ENCODE data around the gene CHIA.

DNA sequence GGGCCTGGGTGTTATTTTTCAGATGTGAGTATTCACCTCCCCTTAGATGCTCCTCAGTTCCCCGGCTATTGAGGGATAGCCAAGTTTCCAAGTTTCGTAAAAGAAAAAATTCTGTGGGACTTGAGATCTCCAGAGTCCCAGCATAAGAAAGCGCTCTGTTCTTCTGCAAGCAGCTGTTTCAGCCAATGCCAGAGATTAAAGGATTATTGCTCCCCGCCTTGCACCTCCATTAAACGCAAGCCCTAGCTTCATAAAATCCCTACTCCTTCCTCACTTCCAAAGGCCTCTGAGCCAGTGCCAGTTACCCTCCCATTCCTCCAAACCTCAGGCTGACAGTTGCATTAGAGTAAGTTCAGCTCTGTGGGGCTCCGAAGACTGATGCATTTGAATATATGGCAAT lies 56.4 kb downstream of the CHIA start:
- TF ChIP-seq, protein P1, sequence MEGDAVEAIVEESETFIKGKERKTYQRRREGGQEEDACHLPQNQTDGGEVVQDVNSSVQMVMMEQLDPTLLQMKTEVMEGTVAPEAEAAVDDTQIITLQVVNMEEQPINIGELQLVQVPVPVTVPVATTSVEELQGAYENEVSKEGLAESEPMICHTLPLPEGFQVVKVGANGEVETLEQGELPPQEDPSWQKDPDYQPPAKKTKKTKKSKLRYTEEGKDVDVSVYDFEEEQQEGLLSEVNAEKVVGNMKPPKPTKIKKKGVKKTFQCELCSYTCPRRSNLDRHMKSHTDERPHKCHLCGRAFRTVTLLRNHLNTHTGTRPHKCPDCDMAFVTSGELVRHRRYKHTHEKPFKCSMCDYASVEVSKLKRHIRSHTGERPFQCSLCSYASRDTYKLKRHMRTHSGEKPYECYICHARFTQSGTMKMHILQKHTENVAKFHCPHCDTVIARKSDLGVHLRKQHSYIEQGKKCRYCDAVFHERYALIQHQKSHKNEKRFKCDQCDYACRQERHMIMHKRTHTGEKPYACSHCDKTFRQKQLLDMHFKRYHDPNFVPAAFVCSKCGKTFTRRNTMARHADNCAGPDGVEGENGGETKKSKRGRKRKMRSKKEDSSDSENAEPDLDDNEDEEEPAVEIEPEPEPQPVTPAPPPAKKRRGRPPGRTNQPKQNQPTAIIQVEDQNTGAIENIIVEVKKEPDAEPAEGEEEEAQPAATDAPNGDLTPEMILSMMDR (IDR thresholded peaks at IDR 0.05) = no peak
- TF ChIP-seq POLR2A (IDR thresholded peaks at IDR 0.05) = no peak
- no peak for TF ChIP-seq POLR2AphosphoS5 (IDR thresholded peaks at IDR 0.05)
- TF ChIP-seq EP300 (IDR thresholded peaks at IDR 0.05) = no peak
